ENCODE data around the gene NAT9.

DNA sequence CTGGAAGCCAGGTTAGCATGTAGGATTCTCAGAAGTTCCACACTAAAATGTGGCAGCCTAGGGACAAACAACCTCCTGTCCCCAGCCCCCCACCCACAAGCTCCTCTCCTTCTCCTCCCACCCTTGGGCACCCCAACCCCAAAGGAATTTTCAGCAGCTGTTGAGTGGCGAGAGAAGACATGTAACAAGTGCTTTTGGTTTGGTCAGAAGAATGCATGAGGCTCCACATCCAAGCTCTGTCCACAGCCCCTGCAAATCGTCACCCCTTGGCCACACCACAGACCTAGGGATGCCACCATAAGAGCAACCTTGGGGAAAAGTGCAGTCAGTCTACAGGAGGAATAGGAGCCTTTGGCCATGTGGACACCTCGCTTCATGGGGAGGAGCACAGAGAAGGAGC is 51.0 kb downstream of the NAT9 start:
- TF ChIP-seq RAD21 (IDR thresholded peaks at IDR 0.05; ENCODE audit: low read length) (no peak), POLR2A (IDR thresholded peaks at IDR 0.05; ENCODE audit: low read depth, low read length) (no peak), MAZ (IDR thresholded peaks at IDR 0.05; ENCODE audit: borderline replicate concordance, low read depth, low read length) (no peak), SMC3 (IDR thresholded peaks at IDR 0.05; ENCODE audit: low read depth, low read length) (no peak), MXI1 (IDR thresholded peaks at IDR 0.05; ENCODE audit: borderline replicate concordance, low read depth, low read length) (no peak), BHLHE40 (IDR thresholded peaks at IDR 0.05; ENCODE audit: low read depth, low read length) (no peak), RFX5 (IDR thresholded peaks at IDR 0.05; ENCODE audit: low read depth, low read length) (no peak)
- TF ChIP-seq, protein P1, sequence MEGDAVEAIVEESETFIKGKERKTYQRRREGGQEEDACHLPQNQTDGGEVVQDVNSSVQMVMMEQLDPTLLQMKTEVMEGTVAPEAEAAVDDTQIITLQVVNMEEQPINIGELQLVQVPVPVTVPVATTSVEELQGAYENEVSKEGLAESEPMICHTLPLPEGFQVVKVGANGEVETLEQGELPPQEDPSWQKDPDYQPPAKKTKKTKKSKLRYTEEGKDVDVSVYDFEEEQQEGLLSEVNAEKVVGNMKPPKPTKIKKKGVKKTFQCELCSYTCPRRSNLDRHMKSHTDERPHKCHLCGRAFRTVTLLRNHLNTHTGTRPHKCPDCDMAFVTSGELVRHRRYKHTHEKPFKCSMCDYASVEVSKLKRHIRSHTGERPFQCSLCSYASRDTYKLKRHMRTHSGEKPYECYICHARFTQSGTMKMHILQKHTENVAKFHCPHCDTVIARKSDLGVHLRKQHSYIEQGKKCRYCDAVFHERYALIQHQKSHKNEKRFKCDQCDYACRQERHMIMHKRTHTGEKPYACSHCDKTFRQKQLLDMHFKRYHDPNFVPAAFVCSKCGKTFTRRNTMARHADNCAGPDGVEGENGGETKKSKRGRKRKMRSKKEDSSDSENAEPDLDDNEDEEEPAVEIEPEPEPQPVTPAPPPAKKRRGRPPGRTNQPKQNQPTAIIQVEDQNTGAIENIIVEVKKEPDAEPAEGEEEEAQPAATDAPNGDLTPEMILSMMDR (conservative IDR thresholded peaks at IDR 0.05; ENCODE audit: low read depth, low read length) = no peak
- TF ChIP-seq, protein P2, sequence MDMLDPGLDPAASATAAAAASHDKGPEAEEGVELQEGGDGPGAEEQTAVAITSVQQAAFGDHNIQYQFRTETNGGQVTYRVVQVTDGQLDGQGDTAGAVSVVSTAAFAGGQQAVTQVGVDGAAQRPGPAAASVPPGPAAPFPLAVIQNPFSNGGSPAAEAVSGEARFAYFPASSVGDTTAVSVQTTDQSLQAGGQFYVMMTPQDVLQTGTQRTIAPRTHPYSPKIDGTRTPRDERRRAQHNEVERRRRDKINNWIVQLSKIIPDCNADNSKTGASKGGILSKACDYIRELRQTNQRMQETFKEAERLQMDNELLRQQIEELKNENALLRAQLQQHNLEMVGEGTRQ (IDR thresholded peaks at IDR 0.05; ENCODE audit: low read depth, low read length) = no peak
- TF ChIP-seq, protein P3, sequence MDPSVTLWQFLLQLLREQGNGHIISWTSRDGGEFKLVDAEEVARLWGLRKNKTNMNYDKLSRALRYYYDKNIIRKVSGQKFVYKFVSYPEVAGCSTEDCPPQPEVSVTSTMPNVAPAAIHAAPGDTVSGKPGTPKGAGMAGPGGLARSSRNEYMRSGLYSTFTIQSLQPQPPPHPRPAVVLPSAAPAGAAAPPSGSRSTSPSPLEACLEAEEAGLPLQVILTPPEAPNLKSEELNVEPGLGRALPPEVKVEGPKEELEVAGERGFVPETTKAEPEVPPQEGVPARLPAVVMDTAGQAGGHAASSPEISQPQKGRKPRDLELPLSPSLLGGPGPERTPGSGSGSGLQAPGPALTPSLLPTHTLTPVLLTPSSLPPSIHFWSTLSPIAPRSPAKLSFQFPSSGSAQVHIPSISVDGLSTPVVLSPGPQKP (IDR thresholded peaks at IDR 0.05; ENCODE audit: borderline replicate concordance, low read depth, low read length) = no peak

Data from IMR-90 (cell line).